Measurements from ENCODE around the gene TPRN.
A peak's percentile ranks its signal among the peaks of the same experiment; 100 is the strongest.
"Not testable (repeated sequence)": the region's sequence is repeated elsewhere in the genome, so short reads cannot be mapped to it uniquely, and the experiment has no call there.

The TPRN gene, protein sequence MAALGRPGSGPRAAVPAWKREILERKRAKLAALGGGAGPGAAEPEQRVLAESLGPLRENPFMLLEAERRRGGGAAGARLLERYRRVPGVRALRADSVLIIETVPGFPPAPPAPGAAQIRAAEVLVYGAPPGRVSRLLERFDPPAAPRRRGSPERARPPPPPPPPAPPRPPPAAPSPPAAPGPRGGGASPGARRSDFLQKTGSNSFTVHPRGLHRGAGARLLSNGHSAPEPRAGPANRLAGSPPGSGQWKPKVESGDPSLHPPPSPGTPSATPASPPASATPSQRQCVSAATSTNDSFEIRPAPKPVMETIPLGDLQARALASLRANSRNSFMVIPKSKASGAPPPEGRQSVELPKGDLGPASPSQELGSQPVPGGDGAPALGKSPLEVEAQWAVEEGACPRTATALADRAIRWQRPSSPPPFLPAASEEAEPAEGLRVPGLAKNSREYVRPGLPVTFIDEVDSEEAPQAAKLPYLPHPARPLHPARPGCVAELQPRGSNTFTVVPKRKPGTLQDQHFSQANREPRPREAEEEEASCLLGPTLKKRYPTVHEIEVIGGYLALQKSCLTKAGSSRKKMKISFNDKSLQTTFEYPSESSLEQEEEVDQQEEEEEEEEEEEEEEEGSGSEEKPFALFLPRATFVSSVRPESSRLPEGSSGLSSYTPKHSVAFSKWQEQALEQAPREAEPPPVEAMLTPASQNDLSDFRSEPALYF

DNA sequence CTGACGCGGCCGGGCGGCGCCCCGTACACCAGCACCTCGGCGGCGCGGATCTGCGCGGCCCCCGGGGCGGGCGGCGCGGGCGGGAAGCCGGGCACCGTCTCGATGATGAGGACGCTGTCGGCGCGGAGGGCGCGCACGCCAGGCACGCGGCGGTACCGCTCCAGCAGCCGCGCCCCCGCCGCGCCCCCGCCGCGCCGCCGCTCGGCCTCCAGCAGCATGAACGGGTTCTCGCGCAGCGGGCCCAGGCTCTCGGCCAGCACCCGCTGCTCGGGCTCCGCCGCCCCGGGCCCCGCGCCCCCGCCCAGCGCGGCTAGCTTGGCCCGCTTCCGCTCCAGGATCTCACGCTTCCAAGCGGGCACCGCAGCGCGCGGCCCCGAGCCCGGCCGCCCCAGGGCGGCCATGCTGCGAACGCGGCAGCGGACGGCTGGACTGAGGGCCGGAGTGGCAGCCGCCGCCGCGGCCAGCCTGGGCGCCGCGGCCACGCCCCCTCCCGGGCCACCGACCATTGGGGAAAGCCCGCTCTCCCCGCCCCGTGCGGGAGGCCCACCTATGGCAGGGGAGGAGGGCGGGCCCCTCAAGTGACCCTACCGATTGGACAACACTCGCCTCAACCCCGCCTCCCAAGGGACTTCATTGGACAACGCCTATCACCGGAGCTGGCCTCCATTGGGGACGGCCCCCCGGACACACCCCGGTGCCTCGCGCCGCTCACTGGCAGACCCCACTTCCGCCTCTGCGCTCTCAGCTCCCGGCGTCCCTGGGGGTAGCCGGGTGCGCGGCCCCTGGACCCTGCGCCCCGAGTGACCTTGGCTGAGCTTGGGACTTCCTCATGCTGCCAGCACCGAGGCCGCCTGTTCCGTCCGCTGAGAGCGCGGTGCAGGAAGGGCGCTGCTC, at the start of gene TPRN:
Gene TPRN, minus strand, starts transcription at position 431 of the 894 bp plus-strand sequence. Its CDS starts 30 bp downstream, at position 401.
- peak; percentile 96 to 100 (median 99) for DNase-seq
- intact Hi-C loops (cut with DNase I): no loop called here

DNA sequence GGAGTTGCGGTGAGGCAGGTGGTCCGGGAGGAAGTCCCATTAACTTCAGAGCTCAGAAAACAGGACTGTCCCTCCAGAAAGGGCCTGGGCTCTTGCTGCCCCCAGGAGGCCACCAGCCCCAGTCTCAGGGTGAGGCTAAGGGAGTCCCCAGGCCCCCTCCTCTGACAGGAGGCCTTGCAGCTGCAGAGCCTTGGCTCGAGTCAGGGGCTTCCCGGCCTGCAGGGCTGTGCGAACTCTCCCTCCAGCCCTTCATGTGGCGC, 47.3 kb upstream of the TPRN start:
- DNase-seq: no peak
- intact Hi-C loops (cut with DNase I): no loop called here

DNA sequence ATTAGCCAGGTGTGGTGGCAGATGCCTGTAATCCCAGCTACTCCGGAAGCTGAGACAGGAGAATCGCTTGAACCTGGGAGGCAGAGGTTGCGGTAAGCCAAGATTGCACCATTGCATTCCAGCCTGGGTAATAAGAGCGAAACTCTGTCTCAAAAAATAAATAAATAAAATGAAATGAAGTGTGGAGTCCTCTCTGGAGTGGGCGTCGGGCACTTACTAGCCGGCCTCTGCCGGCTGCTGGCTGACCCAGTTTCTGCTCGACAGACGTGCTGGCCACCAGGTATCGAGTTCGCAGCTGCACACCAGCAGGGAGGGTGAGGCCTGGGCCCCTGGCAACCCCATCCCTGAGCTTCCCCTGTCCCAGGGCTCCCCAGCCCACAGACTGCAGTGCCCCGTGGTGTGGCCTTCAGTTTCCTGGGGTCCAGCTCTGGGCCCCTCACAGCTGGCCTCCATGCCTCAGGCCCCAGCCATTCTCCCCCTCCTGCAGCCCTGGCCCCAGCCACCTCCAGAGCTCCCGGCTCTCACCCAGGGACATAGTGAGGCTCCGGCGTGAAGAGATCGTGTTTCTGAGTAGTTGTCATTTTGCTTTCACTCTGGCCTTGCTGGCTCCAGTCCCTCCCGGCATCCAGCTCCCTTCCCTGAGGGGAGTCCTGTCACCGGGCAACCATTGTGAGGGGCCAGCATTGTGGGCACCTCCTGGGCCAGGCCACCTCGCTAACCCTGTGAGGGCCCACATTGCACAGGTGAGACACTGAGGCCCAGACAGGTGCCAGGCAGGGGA, 46.8 kb upstream of the TPRN start:
- intact Hi-C loops (cut with DNase I): no loop called here
- no peak for DNase-seq

DNA sequence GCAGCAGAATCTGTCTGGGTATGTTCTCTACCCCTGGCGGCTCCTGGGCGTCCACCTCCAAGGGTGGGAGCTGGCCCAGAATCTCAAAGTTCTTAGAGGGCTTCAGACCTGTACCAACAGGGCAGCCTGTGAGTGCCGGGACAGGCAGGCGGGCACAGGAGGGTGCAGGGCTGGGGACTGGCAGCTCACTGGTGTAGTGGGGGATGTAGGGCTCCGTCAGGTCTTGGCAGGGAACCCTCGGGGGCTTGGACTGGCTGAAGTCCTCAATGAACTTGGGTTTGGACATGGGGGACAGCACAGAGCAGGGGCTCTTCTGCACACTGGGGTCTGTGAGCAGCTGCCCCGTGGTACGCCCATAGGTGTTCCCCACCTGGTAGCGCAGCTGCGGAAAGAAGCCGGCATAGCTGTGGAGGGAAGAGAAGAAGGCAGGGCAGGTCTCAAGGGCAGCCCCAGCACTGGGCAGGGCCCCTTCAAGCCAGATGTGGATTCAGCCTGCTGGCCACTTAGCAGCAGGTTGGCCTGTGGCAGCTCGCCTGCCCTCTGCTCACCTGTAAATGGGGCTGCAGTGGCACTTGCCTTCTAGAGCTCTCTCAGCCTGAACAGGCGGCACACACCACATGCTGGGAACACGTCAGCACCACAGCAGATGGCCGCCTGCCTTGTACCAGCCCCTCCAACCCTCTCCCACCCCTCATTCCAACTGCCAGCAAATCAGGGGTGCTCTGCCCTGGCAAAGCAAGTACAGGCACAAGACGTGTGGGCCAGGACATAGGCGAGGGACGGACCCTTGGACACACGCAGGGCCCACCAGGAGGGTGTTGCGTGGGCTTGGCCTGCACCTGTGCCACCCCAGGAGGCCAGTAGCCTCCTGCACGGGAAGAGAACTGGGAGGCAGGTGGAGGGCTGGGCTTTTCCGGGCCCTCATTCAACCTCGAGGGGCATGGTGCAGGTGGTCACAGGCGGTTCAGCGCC, 45.2 kb upstream of the TPRN start:
- intact Hi-C loops (cut with DNase I): no loop called here
- DNase-seq: no peak

DNA sequence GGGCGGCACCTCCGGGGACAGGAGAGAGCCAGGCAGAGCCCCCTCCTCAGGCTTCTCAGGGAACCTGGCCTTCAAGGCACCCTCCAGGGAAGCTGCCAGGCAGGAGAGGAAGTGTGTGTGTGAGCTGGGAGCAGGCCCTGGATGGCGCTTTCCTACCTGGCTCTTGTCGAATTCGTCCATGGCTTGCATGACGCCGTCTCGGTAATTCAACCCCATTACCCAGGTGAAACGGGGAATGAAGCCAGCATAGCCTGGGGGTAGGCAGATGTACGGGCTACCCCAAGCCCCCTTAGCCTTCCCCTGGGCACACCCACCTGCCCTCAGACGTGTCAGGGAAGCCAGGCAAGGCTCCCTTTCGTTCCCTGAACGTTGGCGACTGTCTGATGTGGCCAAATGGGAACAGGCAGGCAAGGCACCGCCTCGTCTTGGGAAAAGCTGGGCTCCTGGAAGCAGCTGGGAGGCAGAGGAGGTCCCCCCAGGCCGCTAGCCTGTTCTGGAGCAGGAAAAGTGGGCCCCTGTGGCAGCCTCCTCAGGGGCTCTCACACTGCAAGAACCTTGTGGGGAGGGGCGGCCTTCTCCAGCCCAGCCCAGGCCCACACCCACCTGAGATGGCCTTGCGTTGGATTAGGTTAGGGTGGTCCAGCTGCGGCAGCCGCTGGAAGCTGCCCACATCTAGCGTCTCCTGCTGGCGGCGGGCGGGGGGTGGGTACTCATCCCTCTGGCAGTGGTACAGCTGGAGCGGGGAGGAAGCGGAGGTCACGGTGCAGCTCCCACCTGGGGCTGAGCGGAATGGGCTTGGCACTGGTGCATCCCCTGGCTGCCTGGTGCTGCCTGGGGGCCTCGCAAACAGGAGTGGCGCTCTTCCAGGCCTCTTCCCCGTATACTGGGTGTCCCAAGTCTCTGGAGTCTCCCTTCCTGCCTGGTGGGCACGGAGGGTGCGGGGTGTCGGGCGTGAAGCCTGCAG, 44.2 kb upstream of the TPRN start:
- intact Hi-C loops (cut with DNase I): no loop called here

DNA sequence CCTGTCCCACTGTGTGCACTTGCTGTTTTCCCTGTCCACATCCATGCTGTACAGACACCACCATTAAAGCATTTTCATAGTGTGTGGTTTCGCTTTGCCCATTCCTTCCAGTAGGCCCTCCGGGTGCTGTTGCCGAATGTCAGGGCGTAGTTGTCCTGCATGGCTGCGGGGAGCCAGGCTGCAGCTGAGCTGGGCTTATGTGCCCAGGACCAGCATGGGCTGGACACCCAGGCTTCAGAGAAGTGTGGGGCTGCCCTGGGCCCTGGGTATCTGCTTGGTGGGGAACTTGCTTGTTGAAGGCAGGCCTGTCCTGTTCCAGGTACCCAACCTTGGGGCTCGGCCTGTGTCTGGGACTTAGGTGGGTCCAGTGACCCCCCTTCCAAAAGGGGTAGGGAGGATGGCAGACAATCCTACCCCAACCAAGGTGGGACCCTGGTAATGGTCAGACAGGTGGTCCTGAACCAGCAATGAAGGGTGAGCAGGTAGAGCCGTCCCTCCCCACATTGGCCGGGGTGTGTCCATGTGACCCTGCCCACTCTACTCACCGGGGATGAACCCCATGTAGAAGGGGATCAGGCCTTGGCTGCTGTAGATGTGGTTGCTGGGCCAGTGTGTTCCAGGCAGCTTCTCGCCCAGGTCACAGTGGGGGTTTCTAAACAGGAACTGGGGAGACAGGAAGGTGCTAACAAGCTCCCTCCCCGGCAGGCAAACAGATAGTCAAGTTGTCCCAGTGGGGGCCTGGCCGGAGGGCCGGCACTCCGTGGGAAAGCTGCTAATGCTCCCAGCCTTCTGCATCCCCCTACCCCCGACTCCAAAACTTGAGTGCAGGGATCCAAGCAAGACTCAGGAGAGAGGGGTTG, 43.3 kb upstream of the TPRN start:
- no peak for DNase-seq
- intact Hi-C loops (cut with DNase I): no loop called here

More for the DNA sequence above, 44.2 kb upstream of the TPRN start:
- DNase-seq: no peak

DNA sequence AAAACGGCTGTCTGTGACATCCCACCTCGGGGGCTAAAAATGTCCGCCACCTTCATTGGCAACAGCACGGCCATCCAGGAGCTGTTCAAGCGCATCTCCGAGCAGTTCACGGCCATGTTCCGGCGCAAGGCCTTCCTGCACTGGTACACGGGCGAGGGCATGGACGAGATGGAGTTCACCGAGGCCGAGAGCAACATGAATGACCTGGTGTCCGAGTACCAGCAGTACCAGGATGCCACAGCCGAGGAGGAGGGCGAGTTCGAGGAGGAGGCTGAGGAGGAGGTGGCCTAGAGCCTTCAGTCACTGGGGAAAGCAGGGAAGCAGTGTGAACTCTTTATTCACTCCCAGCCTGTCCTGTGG, 42.7 kb upstream of the TPRN start:
- intact Hi-C loops (cut with DNase I): not testable (repeated sequence)

DNA sequence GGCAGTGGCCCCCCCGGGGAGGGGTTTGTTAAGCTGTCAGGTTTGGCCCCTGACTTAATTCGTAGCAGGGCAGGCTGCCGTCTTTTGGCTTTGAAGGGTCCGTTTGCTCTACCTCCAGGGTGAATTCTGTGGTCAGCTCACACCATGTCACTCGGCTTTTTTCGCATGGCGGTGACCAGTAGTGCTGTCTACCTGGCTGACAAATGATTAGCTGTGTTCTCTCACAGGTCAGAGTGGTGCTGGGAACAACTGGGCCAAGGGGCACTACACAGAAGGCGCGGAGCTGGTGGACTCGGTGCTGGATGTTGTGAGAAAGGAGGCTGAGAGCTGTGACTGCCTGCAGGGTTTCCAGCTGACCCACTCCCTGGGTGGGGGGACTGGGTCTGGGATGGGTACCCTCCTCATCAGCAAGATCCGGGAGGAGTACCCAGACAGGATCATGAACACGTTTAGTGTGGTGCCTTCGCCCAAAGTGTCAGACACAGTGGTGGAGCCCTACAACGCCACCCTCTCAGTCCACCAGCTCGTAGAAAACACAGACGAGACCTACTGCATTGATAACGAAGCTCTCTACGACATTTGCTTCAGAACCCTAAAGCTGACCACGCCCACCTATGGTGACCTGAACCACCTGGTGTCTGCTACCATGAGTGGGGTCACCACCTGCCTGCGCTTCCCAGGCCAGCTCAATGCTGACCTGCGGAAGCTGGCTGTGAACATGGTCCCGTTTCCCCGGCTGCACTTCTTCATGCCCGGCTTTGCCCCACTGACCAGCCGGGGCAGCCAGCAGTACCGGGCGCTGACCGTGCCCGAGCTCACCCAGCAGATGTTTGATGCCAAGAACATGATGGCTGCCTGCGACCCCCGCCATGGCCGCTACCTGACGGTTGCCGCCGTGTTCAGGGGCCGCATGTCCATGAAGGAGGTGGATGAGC, 42.0 kb upstream of the TPRN start:
- intact Hi-C loops (cut with DNase I): no loop called here

More for the DNA sequence above, 42.7 kb upstream of the TPRN start:
- not testable (repeated sequence) for DNase-seq

DNA sequence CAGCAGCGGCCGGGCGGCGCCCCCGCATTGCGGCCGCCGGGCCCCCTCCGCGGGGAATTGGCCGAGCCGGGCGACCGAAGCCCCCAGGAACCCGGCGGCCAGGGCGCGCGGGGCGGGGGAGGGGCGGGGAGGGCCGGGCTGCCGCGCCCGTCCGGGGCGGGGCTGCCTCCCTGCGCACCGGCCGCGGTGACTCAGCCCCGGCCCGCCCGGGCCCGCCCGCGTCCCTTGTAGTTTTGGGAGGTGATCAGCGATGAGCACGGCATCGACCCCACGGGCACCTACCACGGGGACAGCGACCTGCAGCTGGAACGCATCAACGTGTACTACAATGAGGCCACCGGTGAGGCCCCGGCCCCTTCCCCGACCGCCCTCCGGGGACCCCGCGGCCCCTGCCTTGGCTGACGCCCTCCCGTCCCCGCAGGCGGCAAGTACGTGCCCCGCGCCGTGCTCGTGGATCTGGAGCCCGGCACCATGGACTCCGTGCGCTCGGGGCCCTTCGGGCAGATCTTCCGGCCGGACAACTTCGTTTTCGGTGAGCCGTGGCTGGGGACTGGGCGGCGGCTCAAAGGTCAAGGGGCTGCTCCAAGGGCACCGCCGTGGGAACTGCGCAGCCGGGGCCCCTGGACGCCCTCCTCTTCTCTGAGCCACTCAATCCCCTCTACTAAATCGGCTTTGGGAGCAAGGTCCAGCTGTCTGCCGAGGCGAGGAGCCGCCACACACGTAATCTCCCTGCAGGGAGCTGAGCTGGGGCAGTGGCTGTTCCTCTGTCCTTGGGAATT, 41.1 kb upstream of the TPRN start:
- peak in 33 of 42 donors; percentile 37 to 83 (median 58) for DNase-seq

More for the DNA sequence above, 42.0 kb upstream of the TPRN start:
- no peak for DNase-seq

DNA sequence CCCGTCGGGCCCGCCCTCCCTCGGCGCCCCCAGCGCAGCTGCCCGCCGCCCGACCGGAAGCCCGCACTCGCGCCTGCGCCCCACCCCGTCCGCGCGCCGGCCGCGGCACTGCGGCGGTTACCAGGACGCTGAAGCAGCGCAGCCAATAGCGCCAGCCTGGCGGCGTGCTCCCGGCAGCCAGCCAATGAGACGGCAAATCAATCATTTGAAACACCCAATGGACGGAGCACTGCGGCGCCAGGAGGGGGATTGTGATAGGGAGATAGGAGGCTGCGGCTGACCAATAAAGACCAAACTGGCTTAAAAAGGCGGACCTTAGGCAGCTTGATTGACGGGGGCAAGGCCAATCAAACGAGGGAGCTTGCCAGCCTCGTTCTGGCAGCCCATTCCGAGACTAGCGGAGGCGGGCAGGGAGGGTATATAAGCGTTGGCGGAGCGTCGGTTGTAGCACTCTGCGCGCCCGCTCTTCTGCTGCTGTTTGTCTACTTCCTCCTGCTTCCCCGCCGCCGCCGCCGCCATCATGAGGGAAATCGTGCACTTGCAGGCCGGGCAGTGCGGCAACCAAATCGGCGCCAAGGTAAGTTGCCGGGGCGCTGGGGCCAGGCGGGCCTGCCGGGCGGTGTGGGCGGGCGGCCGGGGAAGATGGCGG, 40.4 kb upstream of the TPRN start, which contains the start of gene TUBB4B:
Gene TUBB4B, plus strand, starts transcription at position 447 of the 649 bp plus-strand sequence. Its CDS starts 74 bp downstream, at position 521.
- intact Hi-C loops (cut with DNase I): loop anchor here (2.0 kb wide), 1 partner anchor 14 kb away; the partner anchor contains the start of gene NELFB
- peak; percentile 97 to 100 (median 99) for DNase-seq

More for the DNA sequence above, 41.1 kb upstream of the TPRN start:
- intact Hi-C loops (cut with DNase I): loop anchor here (2.0 kb wide), 1 partner anchor 13 kb away; the partner anchor contains the start of gene NELFB

DNA sequence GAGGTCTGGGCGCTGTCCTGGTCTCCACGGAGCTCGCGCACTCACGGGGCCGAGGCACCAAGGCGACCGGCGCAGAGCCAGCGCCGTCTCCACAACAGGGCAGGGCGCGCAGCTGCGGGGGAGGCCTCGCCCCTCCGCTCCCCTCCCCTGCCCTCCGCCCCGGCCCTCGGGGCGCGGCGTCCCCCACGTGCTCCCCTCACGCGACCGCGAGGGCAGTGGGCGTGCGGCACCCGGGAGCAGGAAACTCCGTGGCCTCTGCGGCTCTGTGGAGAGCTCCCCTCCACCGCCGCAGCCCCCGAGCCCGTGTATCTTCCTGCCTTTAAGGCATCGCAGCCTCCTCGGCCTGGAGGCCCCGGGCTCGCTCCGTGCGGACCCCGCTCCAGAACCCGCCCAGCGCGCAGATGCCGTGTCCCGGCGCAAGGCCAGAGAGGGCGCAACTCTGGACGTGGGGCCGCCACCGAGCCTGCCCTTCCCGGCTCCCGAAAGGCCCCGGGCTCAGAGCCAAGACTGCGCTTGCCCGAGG, 39.8 kb upstream of the TPRN start:
- intact Hi-C loops (cut with DNase I): loop anchor here (2.0 kb wide), 1 partner anchor 14 kb away; the partner anchor contains the start of gene NELFB
- DNase-seq: peak; percentile 46 to 89 (median 80)

DNA sequence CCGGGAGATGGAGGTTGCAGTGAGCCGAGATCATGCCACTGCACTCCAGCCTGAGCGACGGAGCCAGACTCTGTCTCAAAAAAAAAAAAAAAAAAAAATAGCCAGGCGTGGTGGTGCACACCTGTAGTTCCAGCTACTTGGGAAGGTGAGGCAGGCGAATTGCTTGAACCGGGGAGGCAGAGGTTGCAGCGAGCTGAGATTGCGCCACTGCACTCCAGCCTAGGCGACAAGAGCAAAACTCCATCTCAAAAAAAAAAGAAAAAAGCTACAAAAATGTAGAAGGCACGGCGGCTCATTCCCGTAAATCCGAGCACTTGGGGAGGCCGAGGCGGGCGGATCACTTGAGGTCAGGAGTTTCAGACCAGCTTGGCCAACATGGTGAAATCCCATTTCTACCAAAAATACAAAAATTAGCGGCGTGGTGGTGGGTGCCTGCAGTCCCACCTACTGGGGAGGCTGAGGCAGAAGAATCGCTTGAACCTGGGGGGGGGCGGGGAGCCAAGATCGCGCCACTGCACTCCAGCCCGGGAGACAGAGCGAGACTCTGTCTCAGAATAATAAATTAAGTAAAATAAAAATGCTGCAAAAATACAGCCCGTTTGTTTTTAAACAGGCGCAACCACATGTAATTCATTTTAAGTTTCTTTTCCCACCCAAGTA, 39.1 kb upstream of the TPRN start:
- DNase-seq: peak in 5 of 42 donors; percentile 30 to 52 (median 41)
- intact Hi-C loops (cut with DNase I): loop anchor here (2.0 kb wide), 1 partner anchor 15 kb away; the partner anchor contains the start of gene NELFB

Data from head of caudate nucleus (tissue), 42 donors.